Measurements from ENCODE around the gene ZBTB18. TPM values are rescaled to one million over a fixed set of nuclear protein-coding genes. Genes with fewer than 3 reads are reported as not detected.

Gene ZBTB18
- total RNA-seq, 4 donors from 2014 or later: 3.8 to 8.8 (median 6.7) TPM

GRCh38 chr1:244092964-244093638 lies 42.0 kb downstream of the ZBTB18 start:
- Histone ChIP-seq H3K36me3 (no peaks in the 10 kb centered on the region), H3K4me1 (no peaks in the 10 kb centered on the region), H3K27me3 (no peaks in the 10 kb centered on the region), H3K27ac (no peak overlapping the region), H3K4me3 (no peak overlapping the region), H3K9me3 (no peaks in the 10 kb centered on the region)
- 81 to 84% methylated on average over 11 of the region's 11 CpGs for WGBS, 2 donors
- intact Hi-C loops (cut with DNase I): no loop called here
- no peak for TF ChIP-seq POLR2A (IDR thresholded peaks at IDR 0.05)
- no peak for TF ChIP-seq CTCF (IDR thresholded peaks at IDR 0.05)
- no peak for DNase-seq

GRCh38 chr1:244094880-244095528 lies 43.9 kb downstream of the ZBTB18 start:
- intact Hi-C loops (cut with DNase I): no loop called here
- peaks cover 0 to 10% (median 2%) of the 10 kb centered on the region in 4 donors for H3K27me3 ChIP-seq
- WGBS, 2 donors: 83 to 87% methylated on average over 9 of the region's 9 CpGs
- no peak overlapping the region for H3K27ac ChIP-seq
- no peak for DNase-seq
- no peaks in the 10 kb centered on the region for H3K4me1 ChIP-seq
- TF ChIP-seq POLR2A (IDR thresholded peaks at IDR 0.05) (no peak), CTCF (IDR thresholded peaks at IDR 0.05) (no peak)
- H3K36me3 ChIP-seq: no peaks in the 10 kb centered on the region
- no peaks in the 10 kb centered on the region for H3K9me3 ChIP-seq
- H3K4me3 ChIP-seq: no peak overlapping the region

- TF ChIP-seq CTCF (IDR thresholded peaks at IDR 0.05): no peak
- TF ChIP-seq POLR2A (IDR thresholded peaks at IDR 0.05): no peak
- H3K4me1 ChIP-seq: no peaks in the 10 kb centered on the region
- WGBS, 2 donors: 85 to 93% methylated on average over 4 of the region's 4 CpGs
- H3K36me3 ChIP-seq: no peaks in the 10 kb centered on the region
- no peaks in the 10 kb centered on the region for H3K9me3 ChIP-seq
- DNase-seq: no peak
- peaks cover 0 to 10% (median 2%) of the 10 kb centered on the region in 4 donors for H3K27me3 ChIP-seq
- H3K27ac ChIP-seq: no peak overlapping the region
- H3K4me3 ChIP-seq: no peak overlapping the region
- intact Hi-C loops (cut with DNase I): no loop called here
Observed at GRCh38 chr1:244095529-244095911, 44.4 kb downstream of the ZBTB18 start.

DNA sequence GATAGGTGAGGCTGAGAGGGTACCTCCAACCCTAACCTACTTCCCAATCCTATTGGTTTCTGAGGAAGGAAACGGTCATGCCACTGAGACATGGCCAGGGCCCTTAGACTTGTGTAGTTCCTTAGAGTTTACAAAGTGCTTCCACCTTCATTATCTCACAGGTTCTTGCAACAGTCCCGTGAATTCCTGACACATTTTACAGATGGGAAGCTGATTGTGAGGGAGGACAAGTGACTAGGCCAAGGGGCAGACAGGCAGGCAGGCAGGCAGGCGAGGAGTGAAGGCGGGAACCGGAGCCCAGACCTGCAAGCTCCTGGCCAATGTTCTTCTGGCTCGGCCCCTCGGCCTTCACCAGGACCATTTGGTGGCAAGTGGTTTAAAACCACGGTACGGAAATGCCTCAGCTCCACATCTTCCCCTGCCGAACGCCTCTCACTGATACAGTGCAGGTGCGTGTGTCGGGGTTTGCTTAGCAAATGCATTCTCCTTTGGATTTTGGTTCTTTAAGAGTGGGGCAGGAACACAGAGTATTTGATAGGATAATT lies 45.1 kb downstream of the ZBTB18 start:
- no peaks in the 10 kb centered on the region for H3K4me1 ChIP-seq
- H3K9me3 ChIP-seq: no peaks in the 10 kb centered on the region
- TF ChIP-seq POLR2A (IDR thresholded peaks at IDR 0.05): no peak
- TF ChIP-seq CTCF (IDR thresholded peaks at IDR 0.05): no peak
- intact Hi-C loops (cut with DNase I): no loop called here
- H3K27ac ChIP-seq: no peak overlapping the region
- 88 to 93% methylated on average over 11 to 12 of the region's 13 CpGs for WGBS, 2 donors
- H3K4me3 ChIP-seq: no peak overlapping the region
- peaks cover 0 to 10% (median 2%) of the 10 kb centered on the region in 4 donors for H3K27me3 ChIP-seq
- no peak for DNase-seq
- H3K36me3 ChIP-seq: no peaks in the 10 kb centered on the region

DNA sequence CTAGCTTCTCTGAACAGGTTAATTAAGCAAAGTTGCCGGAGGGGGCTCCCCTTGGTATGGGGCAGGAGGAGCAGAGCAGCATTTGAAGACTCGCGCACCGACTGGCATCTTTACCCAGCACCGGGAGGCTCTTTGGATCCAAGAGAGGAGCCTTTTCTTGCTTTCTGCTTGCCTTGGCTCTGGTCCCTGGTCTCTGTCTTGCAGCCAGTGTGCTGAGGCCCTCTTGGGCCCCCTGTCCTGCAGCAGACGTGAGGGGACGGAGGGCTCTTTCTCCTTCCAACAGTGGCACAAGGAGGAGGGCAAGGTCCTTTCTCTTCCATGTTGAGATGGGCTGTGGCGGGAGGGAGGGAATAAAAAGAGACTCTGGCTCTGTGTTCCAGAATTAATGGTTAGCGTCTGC lies 45.6 kb downstream of the ZBTB18 start:
- Histone ChIP-seq H3K27me3 (peaks cover 0 to 10% (median 2%) of the 10 kb centered on the region in 4 donors), H3K4me3 (no peak overlapping the region), H3K27ac (no peak overlapping the region), H3K9me3 (no peaks in the 10 kb centered on the region), H3K4me1 (no peaks in the 10 kb centered on the region), H3K36me3 (no peaks in the 10 kb centered on the region)
- intact Hi-C loops (cut with DNase I): no loop called here
- 80 to 89% methylated on average over 1 to 6 of the region's 9 CpGs for WGBS, 2 donors
- DNase-seq: no peak
- TF ChIP-seq CTCF (IDR thresholded peaks at IDR 0.05): no peak
- no peak for TF ChIP-seq POLR2A (IDR thresholded peaks at IDR 0.05)
